ENCODE results near the gene SCNM1. TPM values are rescaled to one million over a fixed set of nuclear protein-coding genes. Genes with fewer than 3 reads are reported as not detected.

SCNM1 gene
- total RNA-seq, 1 donor = 25.3 TPM

DNA sequence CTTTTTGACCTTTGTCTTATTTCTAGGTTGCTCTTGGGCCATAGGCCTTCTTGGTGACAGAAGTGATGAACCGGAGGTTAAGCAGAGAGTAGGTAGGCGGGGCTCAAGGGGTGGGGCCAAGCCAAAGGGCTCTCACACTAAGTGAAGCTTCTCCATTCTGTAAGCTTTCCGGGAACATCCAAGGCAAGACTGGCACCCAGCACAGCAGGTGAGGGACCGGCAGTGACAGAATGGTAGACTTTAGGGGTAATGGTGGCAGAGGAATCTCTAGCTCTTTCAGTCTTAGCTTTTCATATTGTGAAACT, 9.5 kb upstream of the SCNM1 start, which contains the start of gene TNFAIP8L2:
TSS of gene TNFAIP8L2 (plus strand) at position 135 of the 305 bp plus-strand sequence. CDS start 2,049 bp downstream, outside the sequence.
- DNase-seq (ENCODE audit: insufficient read length, low spot score, missing footprints) = no peak
- Histone ChIP-seq H3K36me3 (ENCODE audit: insufficient read depth, low read length) (peaks cover 29% of the 10 kb centered on the region), H3K4me2 (ENCODE audit: insufficient read depth, low read length) (no peak within 1 kb of the TSS), H3K79me2 (ENCODE audit: insufficient read depth, low read length) (no peaks in the 10 kb centered on the region), H3K9me3 (ENCODE audit: low read depth, low read length) (no peaks in the 10 kb centered on the region), H4K20me1 (ENCODE audit: insufficient read depth, low read length) (no peaks in the 10 kb centered on the region), H3K4me1 (ENCODE audit: insufficient read depth, low read length) (no peaks in the 10 kb centered on the region), H3K4me3 (ENCODE audit: insufficient read depth, low read length) (no peak within 1 kb of the TSS), H2AFZ (ENCODE audit: low read length) (no peak within 1 kb of the TSS), H3K27me3 (ENCODE audit: insufficient read depth, low read length) (no peaks in the 10 kb centered on the region), H3K27ac (ENCODE audit: low read depth, low read length) (no peak within 1 kb of the TSS)
- TF ChIP-seq, protein P1, sequence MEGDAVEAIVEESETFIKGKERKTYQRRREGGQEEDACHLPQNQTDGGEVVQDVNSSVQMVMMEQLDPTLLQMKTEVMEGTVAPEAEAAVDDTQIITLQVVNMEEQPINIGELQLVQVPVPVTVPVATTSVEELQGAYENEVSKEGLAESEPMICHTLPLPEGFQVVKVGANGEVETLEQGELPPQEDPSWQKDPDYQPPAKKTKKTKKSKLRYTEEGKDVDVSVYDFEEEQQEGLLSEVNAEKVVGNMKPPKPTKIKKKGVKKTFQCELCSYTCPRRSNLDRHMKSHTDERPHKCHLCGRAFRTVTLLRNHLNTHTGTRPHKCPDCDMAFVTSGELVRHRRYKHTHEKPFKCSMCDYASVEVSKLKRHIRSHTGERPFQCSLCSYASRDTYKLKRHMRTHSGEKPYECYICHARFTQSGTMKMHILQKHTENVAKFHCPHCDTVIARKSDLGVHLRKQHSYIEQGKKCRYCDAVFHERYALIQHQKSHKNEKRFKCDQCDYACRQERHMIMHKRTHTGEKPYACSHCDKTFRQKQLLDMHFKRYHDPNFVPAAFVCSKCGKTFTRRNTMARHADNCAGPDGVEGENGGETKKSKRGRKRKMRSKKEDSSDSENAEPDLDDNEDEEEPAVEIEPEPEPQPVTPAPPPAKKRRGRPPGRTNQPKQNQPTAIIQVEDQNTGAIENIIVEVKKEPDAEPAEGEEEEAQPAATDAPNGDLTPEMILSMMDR (IDR thresholded peaks at IDR 0.05; ENCODE audit: extremely low read depth, low read depth, low read length) = no peak

DNA sequence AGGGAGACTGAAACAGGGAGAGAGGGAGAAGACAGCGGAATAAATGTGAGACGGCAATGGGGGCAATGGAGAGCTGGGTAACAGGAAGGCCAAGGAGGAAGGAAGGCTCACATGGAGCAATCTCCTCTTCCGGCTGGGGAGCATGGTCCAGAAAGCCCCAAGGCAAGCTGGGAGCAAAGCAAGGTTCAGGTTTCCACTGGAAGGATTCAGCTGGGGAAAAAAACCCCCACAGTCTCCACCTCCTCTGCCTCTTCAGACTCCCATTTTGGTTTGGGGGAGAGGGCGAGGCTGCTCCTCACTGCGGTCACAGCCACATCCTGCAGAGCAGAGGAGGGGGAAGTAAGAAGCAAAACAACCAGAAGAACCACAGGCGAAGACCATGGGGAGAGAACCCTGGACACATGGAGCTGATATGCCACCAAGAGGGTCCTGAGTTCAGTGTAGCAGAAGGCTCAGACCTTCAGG, 8.8 kb upstream of the SCNM1 start:
- Histone ChIP-seq H3K4me2 (ENCODE audit: insufficient read depth, low read length) (no peak overlapping the region), H4K20me1 (ENCODE audit: insufficient read depth, low read length) (no peaks in the 10 kb centered on the region), H3K79me2 (ENCODE audit: insufficient read depth, low read length) (no peaks in the 10 kb centered on the region), H3K36me3 (ENCODE audit: insufficient read depth, low read length) (peaks cover 32% of the 10 kb centered on the region), H3K4me1 (ENCODE audit: insufficient read depth, low read length) (no peaks in the 10 kb centered on the region), H2AFZ (ENCODE audit: low read length) (no peak overlapping the region), H3K27ac (ENCODE audit: low read depth, low read length) (no peak overlapping the region), H3K27me3 (ENCODE audit: insufficient read depth, low read length) (no peaks in the 10 kb centered on the region), H3K4me3 (ENCODE audit: insufficient read depth, low read length) (no peak overlapping the region), H3K9me3 (ENCODE audit: low read depth, low read length) (no peaks in the 10 kb centered on the region)
- TF ChIP-seq, protein P1 (IDR thresholded peaks at IDR 0.05; ENCODE audit: extremely low read depth, low read depth, low read length) = no peak
- no peak for DNase-seq (ENCODE audit: insufficient read length, low spot score, missing footprints)

DNA sequence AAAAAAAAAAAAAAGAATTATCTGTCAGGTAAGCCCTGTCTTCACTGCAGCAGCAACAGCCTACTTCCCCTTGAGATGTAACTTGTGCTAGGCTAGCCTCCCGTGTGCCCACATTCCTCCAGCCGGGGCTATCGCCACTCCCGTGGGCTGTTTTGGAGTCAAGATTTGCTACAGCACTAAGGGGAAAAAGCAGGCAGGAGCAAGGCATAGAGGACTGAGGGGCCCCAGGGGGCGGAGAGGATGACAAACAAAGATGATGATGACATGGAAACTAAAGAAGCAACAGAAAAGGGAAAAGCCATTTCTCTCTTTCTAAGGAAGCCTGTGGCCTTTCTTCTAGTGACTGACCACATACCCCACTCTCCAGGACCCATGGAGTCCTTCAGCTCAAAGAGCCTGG, 7.6 kb upstream of the SCNM1 start:
- Histone ChIP-seq H4K20me1 (ENCODE audit: insufficient read depth, low read length) (no peaks in the 10 kb centered on the region), H3K27ac (ENCODE audit: low read depth, low read length) (no peak overlapping the region), H3K4me3 (ENCODE audit: insufficient read depth, low read length) (no peak overlapping the region), H3K4me1 (ENCODE audit: insufficient read depth, low read length) (no peaks in the 10 kb centered on the region), H3K27me3 (ENCODE audit: insufficient read depth, low read length) (no peaks in the 10 kb centered on the region), H3K79me2 (ENCODE audit: insufficient read depth, low read length) (no peaks in the 10 kb centered on the region), H3K9me3 (ENCODE audit: low read depth, low read length) (no peaks in the 10 kb centered on the region), H3K4me2 (ENCODE audit: insufficient read depth, low read length) (no peak overlapping the region), H2AFZ (ENCODE audit: low read length) (no peak overlapping the region), H3K36me3 (ENCODE audit: insufficient read depth, low read length) (peaks cover 32% of the 10 kb centered on the region)
- TF ChIP-seq, protein P1 (IDR thresholded peaks at IDR 0.05; ENCODE audit: extremely low read depth, low read depth, low read length) = no peak
- peak; percentile 23 for DNase-seq (ENCODE audit: insufficient read length, low spot score, missing footprints)

DNA sequence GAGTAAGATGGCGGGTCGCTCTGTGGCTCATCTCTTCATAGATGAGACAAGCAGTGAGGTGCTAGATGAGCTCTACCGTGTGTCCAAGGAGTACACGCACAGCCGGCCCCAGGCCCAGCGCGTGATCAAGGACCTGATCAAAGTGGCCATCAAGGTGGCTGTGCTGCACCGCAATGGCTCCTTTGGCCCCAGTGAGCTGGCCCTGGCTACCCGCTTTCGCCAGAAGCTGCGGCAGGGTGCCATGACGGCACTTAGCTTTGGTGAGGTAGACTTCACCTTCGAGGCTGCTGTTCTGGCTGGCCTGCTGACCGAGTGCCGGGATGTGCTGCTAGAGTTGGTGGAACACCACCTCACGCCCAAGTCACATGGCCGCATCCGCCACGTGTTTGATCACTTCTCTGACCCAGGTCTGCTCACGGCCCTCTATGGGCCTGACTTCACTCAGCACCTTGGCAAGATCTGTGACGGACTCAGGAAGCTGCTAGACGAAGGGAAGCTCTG, 7.1 kb upstream of the SCNM1 start:
- no peaks in the 10 kb centered on the region for H4K20me1 ChIP-seq (ENCODE audit: insufficient read depth, low read length)
- H3K4me1 ChIP-seq (ENCODE audit: insufficient read depth, low read length) = no peaks in the 10 kb centered on the region
- no peaks in the 10 kb centered on the region for H3K27me3 ChIP-seq (ENCODE audit: insufficient read depth, low read length)
- H2AFZ ChIP-seq (ENCODE audit: low read length) = no peak overlapping the region
- peaks cover 30% of the 10 kb centered on the region for H3K36me3 ChIP-seq (ENCODE audit: insufficient read depth, low read length)
- DNase-seq (ENCODE audit: insufficient read length, low spot score, missing footprints) = no peak
- TF ChIP-seq, protein P1 (IDR thresholded peaks at IDR 0.05; ENCODE audit: extremely low read depth, low read depth, low read length) = no peak
- no peaks in the 10 kb centered on the region for H3K9me3 ChIP-seq (ENCODE audit: low read depth, low read length)
- no peak overlapping the region for H3K4me3 ChIP-seq (ENCODE audit: insufficient read depth, low read length)
- no peak overlapping the region for H3K27ac ChIP-seq (ENCODE audit: low read depth, low read length)
- H3K79me2 ChIP-seq (ENCODE audit: insufficient read depth, low read length) = no peaks in the 10 kb centered on the region
- H3K4me2 ChIP-seq (ENCODE audit: insufficient read depth, low read length) = no peak overlapping the region
